Aorta (tissue), 5 donors: ENCODE data around the gene SYT13. TPM values are rescaled to one million over a fixed set of nuclear protein-coding genes. Genes with fewer than 3 reads are reported as not detected.

Experiments used
- ATAC-seq: fragments of 200-7000 bp; cut with Tn5 transposase; one replicate; pipeline ENCODE4 v1.9.1; 2022; ENCODE audit warnings: moderate library complexity; ENCODE audit not compliant: low FRiP score
- DNase-seq, 2 donors: peaks; one replicate each; pipeline ENCODE4 v3.0.0-alpha.2; 2020
- H3K27ac ChIP-seq, 2 donors: one replicate each; pipeline ENCODE4 v1.5.1; 2013; ENCODE audit warnings: low read length in 2 of 2, mild to moderate bottlenecking in 2 of 2, moderate library complexity in 2 of 2, control low read depth in 1 of 2, inconsistent platforms in 1 of 2, low read depth in 1 of 2
- H3K27me3 ChIP-seq, 2 donors: one replicate each; pipeline ENCODE4 v1.6.1; 2013; ENCODE audit warnings: control low read depth in 1 of 2, low read length in 1 of 2, mild to moderate bottlenecking in 1 of 2, moderate library complexity in 1 of 2; ENCODE audit not compliant: insufficient read depth in 2 of 2, control insufficient read depth in 1 of 2
- H3K36me3 ChIP-seq, 2 donors: one replicate each; pipeline ENCODE4 v1.6.1; 2013; ENCODE audit warnings: control low read depth in 1 of 2, low read length in 1 of 2, mild to moderate bottlenecking in 1 of 2; ENCODE audit not compliant: insufficient read depth in 2 of 2, control insufficient read depth in 1 of 2
- H3K4me1 ChIP-seq, 2 donors: one replicate each; pipeline ENCODE4 v1.6.1; 2013; ENCODE audit warnings: low read length in 2 of 2, control low read depth in 1 of 2, mild to moderate bottlenecking in 1 of 2, moderate library complexity in 1 of 2; ENCODE audit not compliant: insufficient read depth in 2 of 2, control insufficient read depth in 1 of 2
- H3K4me3 ChIP-seq, 2 donors: one replicate each; pipeline ENCODE4 v1.5.1; 2013; ENCODE audit warnings: low read length in 2 of 2, control low read depth in 1 of 2, mild to moderate bottlenecking in 1 of 2
- H3K9me3 ChIP-seq: one replicate; pipeline ENCODE4 v1.6.1; 2013; ENCODE audit warnings: mild to moderate bottlenecking, low read length; ENCODE audit not compliant: control insufficient read depth
- WGBS, 2 donors: extraction: QIAGEN DNeasy Blood & Tissue Kit; methylation state at CpG; one replicate each; pipeline ENCODE4 v1.1.7; 2013; 5-methylcytosine and 5-hydroxymethylcytosine counted together
- intact Hi-C, 2 donors: fragments of 100-400 bp; cut with DNase I; formaldehyde crosslinking; loops; one replicate each; pipeline versions ENCODE4 v1.14.2 to v1.15.0; 2022
- polyA plus RNA-seq, 2 donors: library from polyadenylated mRNA; stranded (reverse); fragments of 200-250 nt; gene quantifications; one replicate each; pipeline ENCODE4 v1.2.3, GENCODE V29; 2013
- total RNA-seq, 2 donors: library from RNA; stranded (reverse); fragmentation: NEBNext Ultra II Directional; extraction: Animal tissue kit (Norgen Biotek cat#: 25700); gene quantifications; one replicate each; pipeline ENCODE4 v1.2.1, GENCODE V29; 2021
- donor health status: healthy with polysubstance abuse.
- donor health status: Bipolar disorder and iron deficiency.
- donor health status: DM: no; HTN: no; CAD: no.
- donor health status: DM: no; HTN: no; CAD: no.
- donor health status: DM: yes; HTN: yes; CAD: no.

SYT13 gene
- total and polyA plus RNA-seq, 4 donors, result 0.08 to 2.0 (median 0.36) TPM; not detected in 1

DNA sequence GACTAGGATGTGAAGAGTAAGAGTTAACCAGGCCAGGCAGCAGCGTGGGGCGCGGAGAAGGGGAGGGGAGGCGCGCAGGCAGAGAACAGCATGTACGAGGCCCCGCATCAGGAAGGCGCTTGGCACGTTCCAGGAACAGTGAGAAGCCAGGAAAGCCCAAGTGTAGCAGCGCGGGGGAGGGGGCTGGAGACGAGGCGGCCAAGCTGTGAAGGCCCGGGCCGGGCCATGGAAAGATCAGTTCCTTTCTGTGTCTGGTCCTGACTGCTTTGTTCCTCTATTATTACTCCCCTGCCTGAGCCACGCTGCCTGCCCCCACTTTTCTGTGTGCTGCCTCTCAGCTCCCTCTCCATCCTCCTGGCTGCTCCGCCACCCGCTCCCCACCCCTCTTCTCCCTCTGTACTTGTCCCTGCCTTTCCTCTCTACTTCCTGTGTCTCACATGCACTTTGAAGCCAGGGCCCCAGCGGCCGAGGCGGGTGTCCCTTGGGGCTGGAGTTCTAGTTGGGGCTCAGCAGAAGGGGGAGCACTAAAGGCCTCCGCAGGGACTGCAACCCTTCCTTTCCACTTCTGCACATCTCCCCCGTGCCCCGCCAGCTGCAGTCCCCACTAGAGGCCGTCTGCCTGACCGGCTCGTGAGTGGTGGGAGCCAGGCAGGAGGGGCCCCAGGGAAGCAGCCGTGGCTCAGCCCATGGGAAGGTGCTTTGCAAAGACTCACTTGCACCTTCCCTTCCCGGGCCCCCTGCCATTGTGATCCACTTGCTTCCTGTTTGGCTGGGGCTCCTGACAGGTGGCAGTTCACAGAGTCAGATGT, 76.0 kb downstream of the SYT13 start:
- DNase-seq (peak; percentile 86 to 94), ATAC-seq (peak; percentile 92)
- intact Hi-C loops, result no loop called here
- H3K36me3 ChIP-seq, result peaks cover 2% of the 10 kb centered on the region in 2 donors
- no peaks in the 10 kb centered on the region for H3K4me1 ChIP-seq
- peak overlapping the region; percentile 65 to 97 for H3K27ac ChIP-seq
- H3K27me3 ChIP-seq, result no peaks in the 10 kb centered on the region
- H3K4me3 ChIP-seq, result no peak overlapping the region
- no peaks in the 10 kb centered on the region for H3K9me3 ChIP-seq
- 4 to 7% methylated on average over 26 to 29 of the region's 29 CpGs for WGBS, 2 donors

DNA sequence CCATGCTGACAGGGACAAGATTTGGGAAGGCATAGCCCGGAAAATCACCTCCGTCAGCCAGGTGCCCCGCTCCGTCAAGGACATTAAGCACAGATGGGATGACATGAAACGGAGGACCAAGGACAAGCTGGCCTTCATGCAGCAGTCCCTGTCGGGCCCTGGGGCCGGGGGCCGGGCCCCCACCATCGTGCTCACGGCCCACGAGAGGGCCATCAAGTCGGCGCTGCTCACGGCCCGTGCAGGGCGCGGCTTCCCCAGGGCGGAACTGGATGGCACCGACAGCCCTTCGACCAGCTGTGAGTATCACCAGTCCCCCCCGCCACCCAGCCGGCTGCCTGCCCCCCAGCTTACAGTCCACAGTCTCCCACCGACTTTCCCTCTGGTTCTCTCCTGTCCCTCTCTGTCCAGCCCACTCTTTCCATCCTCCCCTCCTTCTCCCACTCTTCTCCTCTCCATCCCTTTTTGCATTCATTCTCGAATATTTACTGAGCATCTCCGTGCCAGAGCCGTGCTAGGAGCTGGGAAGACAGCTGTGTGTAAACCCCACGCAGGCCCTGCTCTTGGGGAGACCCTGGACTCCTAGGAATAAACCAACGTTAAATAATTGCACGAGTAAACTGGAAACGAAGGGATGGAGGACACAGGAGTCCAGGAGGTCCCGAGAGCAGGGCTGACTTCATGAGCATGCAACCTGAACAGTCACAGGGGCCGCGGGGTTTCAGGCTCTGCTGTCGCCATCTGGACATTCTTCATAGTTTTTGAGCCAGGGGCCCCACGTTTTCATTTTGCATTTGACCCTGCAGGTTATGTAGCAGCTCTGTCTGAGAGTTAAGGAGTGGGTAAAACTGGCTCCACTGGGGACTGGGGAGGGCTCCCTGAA, 76.9 kb downstream of the SYT13 start:
- no peaks in the 10 kb centered on the region for H3K4me1 ChIP-seq
- no peak overlapping the region for H3K4me3 ChIP-seq
- no peaks in the 10 kb centered on the region for H3K9me3 ChIP-seq
- H3K27me3 ChIP-seq, result no peaks in the 10 kb centered on the region
- peak overlapping the region; percentile 28 to 88 for H3K27ac ChIP-seq
- WGBS, 2 donors, result 62 to 65% methylated on average over 29 to 35 of the region's 35 CpGs
- peaks cover 2% of the 10 kb centered on the region in 2 donors for H3K36me3 ChIP-seq
- intact Hi-C loops, result no loop called here
- no peak for DNase-seq
- ATAC-seq, result peak; percentile 1

DNA sequence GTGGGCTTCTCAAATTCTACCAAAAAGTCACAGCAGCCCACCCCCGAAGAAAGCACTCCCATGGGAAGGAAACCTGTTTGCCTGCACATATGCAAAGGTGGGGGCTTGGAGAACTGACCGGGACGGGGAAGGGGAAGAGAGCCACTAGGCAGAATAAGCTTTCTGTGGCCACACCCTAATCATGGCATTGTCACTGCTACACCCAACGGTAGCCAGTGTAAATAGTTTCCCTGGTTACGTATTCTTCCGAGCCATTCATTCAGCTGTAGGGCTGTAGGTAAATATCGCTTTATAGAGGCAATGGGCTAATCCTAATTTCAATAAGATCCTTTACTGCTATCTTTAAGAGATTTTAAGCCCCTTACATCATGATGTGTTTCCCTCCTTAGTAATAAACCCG, 78.0 kb downstream of the SYT13 start:
- H3K9me3 ChIP-seq, result no peaks in the 10 kb centered on the region
- peak overlapping the region in 1 of 2 donors; percentile 5 for H3K27ac ChIP-seq
- intact Hi-C loops, result no loop called here
- H3K27me3 ChIP-seq, result no peaks in the 10 kb centered on the region
- no peak for DNase-seq
- ATAC-seq, result no peak
- WGBS, 2 donors, result 84 to 88% methylated on average over 8 of the region's 8 CpGs
- no peak overlapping the region for H3K4me3 ChIP-seq
- H3K4me1 ChIP-seq, result no peaks in the 10 kb centered on the region
- peaks cover 2% of the 10 kb centered on the region in 2 donors for H3K36me3 ChIP-seq

DNA sequence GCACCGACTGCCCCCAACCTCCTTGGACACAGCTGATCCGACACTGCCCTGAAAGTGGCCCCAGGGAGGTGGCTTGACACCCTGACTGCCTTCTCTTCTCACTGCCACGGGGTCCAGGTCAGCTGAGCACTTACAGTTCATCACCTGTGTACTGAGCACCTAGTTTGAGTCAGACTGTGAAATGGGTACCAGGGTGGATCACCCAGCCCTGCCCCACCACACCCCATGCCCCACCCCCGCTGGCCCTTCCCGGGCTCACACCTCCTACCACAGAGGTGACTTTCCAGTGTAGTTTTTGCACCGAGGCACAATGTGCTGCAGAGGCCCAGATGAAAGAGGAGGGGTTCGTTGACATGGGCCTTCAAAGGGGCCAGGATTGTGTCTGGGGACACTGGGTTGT, 80.2 kb downstream of the SYT13 start:
- WGBS, 2 donors, result 77 to 83% methylated on average over 7 of the region's 7 CpGs

DNA sequence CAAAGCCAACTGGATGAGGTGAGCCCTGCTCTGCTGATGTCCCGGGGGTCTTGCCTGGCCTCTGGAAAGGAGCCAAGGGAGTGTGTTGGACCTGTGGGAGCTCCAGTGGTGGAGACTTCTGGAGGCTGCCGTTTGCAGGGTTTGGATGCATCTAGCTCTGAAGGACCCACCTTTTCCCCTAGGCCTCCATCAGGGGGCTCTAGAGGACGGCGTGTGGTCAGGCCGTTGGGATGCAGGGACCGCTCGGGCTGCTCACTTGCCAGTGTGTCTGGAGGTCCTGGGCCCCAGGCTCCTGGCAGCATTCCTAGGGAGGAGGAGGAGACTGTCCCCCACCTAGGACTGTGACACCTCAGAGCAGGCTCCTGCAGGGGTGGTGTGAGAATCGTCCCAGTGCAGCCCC, 81.4 kb downstream of the SYT13 start:
- H3K27me3 ChIP-seq, result no peaks in the 10 kb centered on the region
- peaks cover 0 to 3% of the 10 kb centered on the region in 2 donors for H3K4me1 ChIP-seq
- ATAC-seq (no peak), DNase-seq (no peak)
- H3K36me3 ChIP-seq, result no peaks in the 10 kb centered on the region
- intact Hi-C loops, result no loop called here
- no peak overlapping the region for H3K27ac ChIP-seq
- 58 to 61% methylated on average over 8 of the region's 8 CpGs for WGBS, 2 donors
- H3K4me3 ChIP-seq, result no peak overlapping the region
- H3K9me3 ChIP-seq, result no peaks in the 10 kb centered on the region

More for the DNA sequence above, 80.2 kb downstream of the SYT13 start:
- no peak overlapping the region for H3K27ac ChIP-seq
- no peak for ATAC-seq
- H3K4me1 ChIP-seq, result peaks cover 0 to 3% of the 10 kb centered on the region in 2 donors
- intact Hi-C loops, result no loop called here
- H3K36me3 ChIP-seq, result no peaks in the 10 kb centered on the region
- DNase-seq, result no peak
- H3K27me3 ChIP-seq, result no peaks in the 10 kb centered on the region
- no peaks in the 10 kb centered on the region for H3K9me3 ChIP-seq
- no peak overlapping the region for H3K4me3 ChIP-seq

DNA sequence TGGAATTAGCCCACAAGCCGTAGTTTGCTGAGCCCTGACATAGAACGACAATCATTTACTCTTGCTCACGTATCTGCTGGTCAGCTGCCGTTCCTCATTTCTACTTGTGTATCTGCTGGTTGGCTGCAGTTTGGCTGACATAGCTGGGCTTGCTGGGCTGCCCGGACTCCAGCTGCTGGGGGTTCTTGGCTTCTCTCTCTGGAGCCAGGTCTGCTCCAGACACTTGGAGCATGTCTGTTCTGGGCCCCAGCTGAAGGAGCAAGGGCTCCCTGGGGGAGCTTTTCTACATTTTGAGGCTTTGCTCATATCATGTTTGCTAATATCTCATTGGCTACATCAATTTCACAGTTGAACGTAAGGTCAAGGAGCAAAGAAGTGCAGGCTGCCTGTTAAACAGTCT, 92.4 kb downstream of the SYT13 start:
- 20 to 33% methylated on average over 6 of the region's 6 CpGs for WGBS, 2 donors
- no peak for DNase-seq
- H3K36me3 ChIP-seq, result no peaks in the 10 kb centered on the region
- H3K4me1 ChIP-seq, result no peaks in the 10 kb centered on the region
- no peak overlapping the region for H3K4me3 ChIP-seq
- no peaks in the 10 kb centered on the region for H3K27me3 ChIP-seq
- peak overlapping the region in 1 of 2 donors; percentile 56 for H3K27ac ChIP-seq
- ATAC-seq, result no peak
- no peaks in the 10 kb centered on the region for H3K9me3 ChIP-seq
- intact Hi-C loops, result no loop called here

Other genes starting within 250 kb of the SYT13 start
- gene PRDM11, start 139.7 kb downstream of the SYT13 start, total RNA-seq, result 10 to 100 TPM; 23.6 to 29.6 TPM
- 10 to 100 TPM in 1 of 2 donors, 1 to 10 TPM in 1; 6.1 to 12.3 TPM for gene PRDM11, start 139.7 kb downstream of the SYT13 start, polyA plus RNA-seq